ENCODE measurements around the gene ARL8B.

Gene ARL8B

DNA sequence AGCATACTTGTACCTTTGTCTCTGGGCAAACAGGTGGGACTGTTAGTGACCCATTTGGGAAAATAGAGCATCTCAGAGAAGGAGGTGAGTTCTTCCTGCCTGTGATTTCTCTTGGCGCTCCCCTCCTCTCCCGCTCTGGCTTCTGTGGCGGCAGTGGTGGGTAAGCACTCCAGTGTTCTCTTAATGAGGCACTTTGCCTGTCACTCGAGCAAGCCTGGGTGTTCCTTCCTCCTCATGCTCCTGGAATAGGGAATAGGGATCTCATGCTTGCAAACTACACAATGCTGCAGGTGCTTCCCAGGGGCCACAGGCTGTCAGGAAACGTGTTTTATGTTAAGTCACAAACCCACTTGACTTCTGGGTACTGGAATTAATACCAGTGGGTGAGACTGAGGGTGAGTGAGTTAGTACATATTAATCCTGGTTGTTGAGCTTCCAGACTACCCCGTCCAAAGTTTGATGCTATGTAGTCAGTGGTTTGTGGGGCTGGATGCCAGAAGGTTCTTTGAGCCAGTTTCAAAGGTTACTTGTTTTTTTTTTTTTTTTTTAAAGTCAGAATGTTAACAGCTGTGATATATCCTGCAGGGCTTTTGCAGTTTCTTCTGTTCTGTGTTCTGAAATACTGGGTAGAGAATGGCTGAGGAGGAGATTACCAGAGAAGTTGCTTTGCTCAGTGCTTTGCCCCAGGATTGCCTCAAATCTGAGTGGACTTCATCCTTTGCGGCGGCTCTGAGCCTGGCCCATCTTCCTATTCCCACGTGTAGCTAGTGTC is 95.9 kb downstream of the ARL8B start:
- no peak for DNase-seq

- DNase-seq, result no peak
Measured at GRCh38 chr3:5218815-5219214, 96.7 kb downstream of the ARL8B start.

DNA sequence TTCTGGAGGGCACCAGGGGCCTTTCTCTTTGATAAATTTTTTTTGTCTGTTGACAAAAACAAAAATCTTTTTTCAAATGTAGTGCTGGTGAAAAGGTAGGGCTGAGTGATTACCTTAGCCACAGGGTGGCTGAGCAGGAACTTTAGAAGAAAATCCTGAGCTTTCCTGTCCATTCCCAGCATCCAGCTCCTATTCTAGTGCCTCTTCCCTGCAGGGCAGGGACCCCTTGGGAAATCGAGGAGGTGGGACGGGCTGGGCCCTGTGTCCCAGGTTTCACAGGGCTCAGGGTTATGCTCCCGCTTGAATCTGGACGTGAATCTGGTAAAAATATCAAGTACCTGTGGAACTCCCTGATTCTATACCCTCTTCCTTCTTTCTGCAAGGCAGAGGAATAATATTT is 97.1 kb downstream of the ARL8B start:
- DNase-seq, result no peak

GRCh38 chr3:5220193-5220592 is 98.1 kb downstream of the ARL8B start:
- no peak for DNase-seq

DNA sequence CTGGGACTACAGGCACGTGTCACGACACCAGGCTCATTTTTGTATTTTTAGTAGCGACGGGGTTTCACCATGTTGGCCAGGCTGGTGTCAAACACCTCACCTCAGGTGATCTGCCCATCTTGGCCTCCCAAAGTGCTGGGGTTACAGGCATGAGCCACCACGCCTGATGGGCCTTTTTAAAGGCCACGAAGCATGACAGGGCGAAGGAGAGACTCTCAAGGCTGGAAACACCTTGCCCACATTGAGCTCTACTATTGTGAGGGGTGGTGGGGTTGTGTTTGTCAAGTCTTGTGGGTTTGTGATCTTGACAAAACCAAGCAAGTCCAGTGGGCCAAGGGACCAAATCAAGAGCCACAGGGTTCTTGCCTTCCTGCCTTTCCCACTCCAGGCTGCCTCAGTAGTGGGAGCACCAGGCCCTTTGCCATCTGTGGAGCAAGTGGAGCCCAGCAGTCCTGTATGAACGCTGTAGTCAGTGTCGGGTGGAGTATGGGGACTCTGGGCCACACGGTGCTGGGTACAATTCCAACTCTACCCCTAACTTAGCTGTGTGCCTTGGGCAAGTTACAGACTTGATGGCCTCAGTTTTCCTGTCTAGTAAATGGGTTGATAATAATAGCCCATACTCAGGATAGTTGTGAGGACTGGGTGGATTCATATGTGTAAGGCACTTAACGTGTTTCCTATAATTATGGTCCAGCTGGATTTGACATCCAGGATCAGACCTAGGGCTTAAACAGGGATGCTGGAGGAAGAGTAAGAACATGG is 98.8 kb downstream of the ARL8B start:
- no peak for DNase-seq

- no peak for DNase-seq
Measured at GRCh38 chr3:5221701-5222100, 99.6 kb downstream of the ARL8B start.

DNA sequence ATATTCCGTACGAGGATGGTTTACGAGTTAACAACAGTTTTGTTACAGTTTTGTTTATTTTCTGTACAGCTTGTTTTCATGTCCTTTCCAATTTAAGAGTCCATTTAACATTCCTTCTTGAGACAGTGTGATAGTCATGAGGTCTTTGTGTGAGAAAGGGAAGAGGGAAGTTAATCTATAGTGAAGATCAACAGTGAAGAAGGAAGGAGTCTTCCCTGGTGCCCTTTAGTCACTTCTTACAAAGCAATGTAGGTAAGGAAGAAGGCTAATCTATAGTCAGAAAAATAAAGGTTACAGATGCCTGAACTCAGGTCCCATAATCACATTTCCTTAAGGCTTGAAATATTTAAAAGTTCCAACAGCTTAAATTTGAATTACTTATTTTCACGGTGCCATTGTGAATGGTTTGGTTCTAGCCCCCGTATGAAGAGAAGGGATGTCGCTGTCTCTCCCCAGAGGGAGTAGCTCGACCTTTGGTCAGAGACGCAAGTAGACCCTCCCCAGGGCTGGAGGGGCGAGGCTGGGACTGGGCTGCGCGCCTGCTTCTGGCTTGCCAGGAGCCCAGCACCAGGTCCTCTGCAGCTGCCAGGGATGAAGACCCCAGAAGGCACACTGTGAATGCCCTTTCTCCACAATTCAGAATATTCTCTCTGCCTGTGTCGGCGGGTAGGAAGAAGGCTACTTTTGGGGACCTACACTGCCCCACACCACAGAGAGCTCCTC is 100.4 kb downstream of the ARL8B start:
- no peak for DNase-seq

DNA sequence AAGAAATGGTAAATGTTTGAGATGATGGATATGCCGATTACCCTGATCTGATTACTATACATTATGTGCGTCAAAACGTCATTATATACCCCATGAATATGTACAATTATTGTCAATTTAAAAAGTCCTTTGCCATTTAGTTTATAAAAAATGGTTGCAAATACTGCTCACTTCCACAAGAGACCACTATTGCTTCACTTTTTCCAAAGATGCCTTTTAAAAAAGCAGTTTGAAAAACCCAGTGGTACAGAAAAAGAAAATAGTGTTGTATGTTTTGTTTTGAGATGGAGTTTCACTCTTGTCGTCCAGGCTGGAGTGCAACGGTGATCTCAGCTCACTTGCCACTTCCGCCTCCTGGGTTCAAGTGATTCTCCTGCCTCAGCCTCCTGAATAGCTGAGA is 104.7 kb downstream of the ARL8B start:
- DNase-seq, result no peak

- no peak for DNase-seq
Measured at GRCh38 chr3:5227812-5228211, 105.7 kb downstream of the ARL8B start.

DNA sequence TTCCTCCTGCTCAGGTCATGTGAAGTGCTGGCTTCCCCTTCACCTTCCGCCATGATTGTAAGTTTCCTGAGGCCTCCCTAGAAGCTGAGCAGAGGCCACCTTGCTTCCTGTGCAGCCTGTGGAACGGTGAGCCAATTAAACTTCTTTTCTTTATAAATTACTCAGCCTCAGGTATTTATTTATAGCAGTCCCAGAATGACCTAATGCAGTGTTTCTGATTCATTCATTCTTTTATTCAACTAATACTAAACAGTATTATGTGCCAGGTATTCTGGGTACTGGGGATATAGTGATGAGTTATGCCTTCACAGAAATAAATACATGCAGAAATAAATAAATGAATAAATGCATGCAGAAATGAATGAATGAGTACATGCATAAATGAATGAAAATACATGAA is 107.3 kb downstream of the ARL8B start:
- DNase-seq, result no peak

Data from activated T-cell treated with anti-CD3 and anti-CD28 coated beads, Interleukin-2, amount 50 U/mL, for 1 hour (primary cell).